GM21825 (cell line): ENCODE results near the gene TBC1D7.
A peak's percentile ranks its signal among the peaks of the same experiment; 100 is the strongest.

ENCODE experiments used
- ATAC-seq: cut with Tn5 transposase; IDR thresholded peaks from one replicate; pipeline ENCODE4 v1.9.1; 2021; ENCODE audit warnings: mild to moderate bottlenecking, moderate library complexity; ENCODE audit not compliant: unreplicated experiment

The TBC1D7 gene

GRCh38 chr6:13273931-13274706, 54.2 kb downstream of the TBC1D7 start:
- peak; percentile 43 for ATAC-seq

- ATAC-seq = no peak
Observed at GRCh38 chr6:13273202-13273930, 55.0 kb downstream of the TBC1D7 start.

DNA sequence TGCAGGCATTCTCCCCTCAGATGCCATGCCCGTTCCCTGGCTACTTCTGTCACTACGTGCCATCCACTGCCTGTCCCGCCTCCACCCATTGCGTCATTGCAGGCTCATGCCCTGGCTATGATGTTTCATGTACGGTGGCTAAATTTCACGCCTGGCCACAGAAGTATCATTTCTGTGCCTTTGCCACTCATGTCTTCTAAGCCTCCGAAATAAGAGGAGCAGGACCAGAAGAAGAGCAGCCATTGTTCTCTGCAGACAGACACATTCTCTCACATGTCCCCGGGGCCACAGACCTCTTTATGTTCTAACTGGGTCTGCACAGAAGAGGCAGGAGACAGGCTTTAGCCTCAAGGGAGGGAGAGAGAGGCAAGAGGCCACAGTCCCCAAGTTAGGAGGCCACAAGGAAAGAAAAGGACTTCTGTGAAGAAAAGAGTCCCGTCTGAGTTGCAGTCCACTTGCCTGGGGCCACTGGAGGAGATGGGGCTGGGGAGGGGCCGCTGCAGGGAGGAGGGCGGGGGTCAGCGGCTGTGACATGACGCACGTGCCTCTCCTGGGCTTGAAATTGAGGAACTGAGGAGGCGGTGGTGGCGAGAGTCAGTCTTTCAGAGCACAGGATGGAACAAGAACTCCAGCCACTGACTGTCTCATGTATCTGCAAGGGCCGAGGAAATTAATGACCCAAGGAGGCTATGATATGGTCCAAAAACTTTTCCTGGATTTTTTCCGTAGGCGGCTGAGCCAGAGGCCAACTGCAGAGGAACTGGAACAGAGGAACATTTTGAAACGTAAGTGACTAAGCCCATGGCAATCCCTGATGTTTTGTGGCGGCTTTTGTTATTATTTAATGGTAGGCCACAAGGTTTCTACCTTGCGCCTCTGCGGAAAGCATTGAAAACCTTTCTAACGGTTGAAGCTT, 55.9 kb downstream of the TBC1D7 start:
- peak; percentile 58 for ATAC-seq

- ATAC-seq = no peak
Observed at GRCh38 chr6:13268913-13269518, 59.3 kb downstream of the TBC1D7 start.

DNA sequence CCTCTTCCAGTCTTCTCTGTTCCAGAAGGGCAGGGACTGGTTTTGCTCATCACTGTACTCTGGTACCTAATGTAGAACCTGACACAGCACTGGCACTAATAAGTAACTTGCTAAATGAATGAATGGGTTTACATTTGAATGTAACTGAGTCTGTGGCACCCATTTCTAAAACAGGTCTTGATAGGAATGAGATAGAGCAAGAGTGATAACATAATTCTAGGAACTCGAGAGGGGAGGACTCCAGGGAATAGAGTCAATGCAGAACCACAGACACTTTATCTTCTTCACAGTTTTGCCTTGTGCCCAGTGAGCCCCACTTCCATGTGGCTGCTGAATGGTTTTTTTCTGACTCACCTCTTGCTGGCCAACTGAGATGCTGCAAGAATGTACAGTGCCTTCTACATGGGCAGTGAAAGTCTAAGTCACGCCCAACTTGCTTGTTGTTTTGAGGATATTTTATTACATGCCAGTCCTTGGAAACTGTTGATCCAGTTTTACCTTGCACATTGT, 61.1 kb downstream of the TBC1D7 start:
- ATAC-seq = no peak

DNA sequence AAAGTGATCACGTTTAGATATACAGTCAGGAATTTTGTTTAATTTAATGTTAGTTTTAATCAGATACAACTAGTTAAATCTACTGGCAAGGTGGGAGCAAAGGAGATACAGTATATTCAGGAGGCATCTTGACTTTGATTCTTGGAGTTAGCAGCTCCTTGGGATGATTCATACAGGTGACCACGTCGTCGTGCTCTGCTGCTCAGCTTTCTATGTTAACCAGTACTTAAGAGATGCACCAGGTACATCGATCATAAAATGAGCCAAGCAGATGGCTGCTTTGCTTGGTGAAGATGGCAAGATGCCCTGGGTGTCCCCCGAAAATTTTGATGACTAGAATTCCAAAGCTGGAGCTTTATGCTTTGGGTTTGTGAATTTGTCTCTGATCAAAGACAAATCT, 64.7 kb downstream of the TBC1D7 start:
- ATAC-seq = no peak

DNA sequence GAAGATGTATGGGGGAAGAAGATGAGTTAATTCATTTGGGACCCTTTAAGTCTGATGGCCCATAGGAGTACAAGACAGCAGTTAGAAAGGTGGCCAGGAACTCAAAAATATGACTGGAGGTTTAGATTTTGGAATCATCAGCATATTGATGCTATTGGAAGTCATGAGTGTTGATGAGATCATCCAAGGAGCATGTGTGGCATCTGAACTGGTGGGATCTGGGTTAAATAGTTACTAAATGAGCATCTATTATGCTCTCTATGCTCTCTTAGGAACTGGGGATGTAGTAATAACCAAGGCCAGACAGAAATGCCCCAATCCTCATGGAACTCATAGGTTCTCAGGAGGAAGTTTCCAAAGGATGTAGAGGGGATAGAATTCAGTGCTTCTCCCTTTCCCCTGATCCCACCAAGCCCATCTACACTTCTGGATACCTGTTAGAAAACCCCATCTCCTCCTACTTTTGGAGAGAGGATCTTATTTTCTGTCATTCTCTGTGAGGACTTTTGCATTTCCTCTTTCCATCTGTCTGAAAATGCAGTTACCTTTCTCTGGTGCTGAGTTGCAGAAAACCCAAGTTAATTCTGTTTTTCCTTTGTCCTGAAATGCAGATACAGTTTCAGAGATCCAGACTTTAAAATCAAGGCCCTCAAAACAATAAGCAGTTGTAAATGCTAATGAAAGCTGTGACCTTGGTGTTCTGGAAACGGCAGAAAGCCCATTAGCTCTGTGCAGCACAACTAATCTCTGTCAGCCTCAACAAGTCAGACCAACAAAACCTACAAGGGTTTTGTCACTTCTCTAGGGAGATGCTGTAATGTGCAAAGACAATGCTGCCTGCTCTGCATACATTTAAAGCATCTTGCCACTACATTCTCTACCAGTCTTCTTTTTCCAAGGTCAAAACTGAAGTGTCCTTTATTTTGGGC, 65.8 kb downstream of the TBC1D7 start:
- no peak for ATAC-seq

- peak; percentile 56 for ATAC-seq
Observed at GRCh38 chr6:13261464-13261994, 66.8 kb downstream of the TBC1D7 start.

DNA sequence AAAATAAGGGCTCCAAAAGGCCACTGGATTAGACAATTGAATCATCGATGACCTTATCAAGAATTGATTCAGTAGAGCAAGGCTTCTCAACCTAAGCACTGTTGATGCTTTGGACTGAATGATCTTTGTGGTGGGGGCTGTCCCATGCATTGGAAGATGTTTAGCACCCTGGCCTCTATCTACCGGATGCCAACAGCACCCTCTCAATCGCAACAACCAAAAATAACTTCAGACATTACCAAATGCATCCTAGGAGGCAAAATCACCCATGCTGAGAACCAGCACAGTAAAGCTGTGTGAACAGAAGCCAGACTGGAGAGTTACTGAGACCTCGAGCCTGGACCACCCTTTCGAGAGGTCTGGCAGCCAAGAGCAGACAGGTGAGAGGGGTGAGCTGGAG, 67.5 kb downstream of the TBC1D7 start:
- ATAC-seq = no peak

- no peak for ATAC-seq
Observed at GRCh38 chr6:13260101-13260598, 68.2 kb downstream of the TBC1D7 start.

DNA sequence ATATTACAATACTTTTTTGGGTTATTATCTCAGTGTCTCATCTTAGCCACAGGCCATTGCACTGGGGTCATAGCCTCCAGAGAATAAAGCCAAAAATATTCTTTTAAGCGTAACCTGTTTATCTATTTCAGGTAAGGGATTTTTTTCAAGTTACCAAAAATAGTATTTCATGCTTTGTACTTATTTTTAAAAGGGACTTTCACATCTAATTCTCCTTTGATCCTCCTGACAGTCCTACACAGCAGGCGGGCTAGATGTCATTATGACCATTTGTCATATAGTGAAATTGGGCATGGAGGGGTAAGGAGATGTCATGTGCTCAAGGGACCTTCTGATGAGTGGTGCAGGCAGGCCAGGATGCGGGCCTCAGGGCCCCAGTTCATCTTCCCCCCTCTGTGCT, 68.9 kb downstream of the TBC1D7 start:
- ATAC-seq = peak; percentile 34

DNA sequence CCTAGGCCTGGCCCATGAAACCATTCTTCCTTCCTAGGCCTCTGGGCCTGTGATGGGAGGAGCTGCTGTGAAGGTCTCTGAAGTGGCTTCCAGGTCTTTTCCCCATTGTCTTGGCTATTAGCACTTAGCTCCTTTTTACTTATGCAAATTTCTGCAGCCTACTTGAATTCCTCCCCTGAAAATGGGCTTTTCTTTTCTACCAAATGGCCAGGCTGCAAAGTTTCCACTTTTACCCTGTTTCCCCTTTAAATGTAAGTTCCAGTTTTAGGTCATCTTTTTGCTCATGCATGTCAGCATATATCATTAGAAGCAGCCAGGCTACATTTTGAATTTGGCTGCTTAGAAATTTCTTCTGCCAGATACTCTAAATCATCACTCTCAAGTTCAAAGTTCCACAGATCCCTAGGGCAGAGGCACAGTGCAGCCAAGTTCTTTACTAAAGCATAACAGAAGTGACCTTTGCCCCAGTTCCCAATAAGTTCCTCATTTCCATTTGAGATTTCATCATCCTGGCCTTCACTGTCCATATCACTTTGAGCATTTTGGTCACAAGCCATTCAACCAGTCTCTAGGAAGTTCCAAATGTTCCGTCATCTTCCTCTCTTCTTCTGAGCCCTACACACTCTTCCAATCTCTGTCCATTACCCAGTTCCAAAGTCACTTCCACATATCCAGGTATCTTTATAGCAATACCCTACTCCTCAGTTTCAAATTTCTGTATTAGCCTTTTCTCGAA, 71.9 kb downstream of the TBC1D7 start:
- no peak for ATAC-seq
